GM18517 (cell line): Measurements from ENCODE around the gene PTPN7.
"Not testable (repeated sequence)": the region's sequence is repeated elsewhere in the genome, so short reads cannot be mapped to it uniquely, and the experiment has no call there.

Experiments used
- ATAC-seq: cut with Tn5 transposase; IDR thresholded peaks from one replicate; pipeline ENCODE4 v1.9.1; 2021; ENCODE audit warnings: mild to moderate bottlenecking, moderate library complexity; ENCODE audit not compliant: unreplicated experiment

PTPN7 gene

GRCh38 chr1:202189918-202190715 is 29.7 kb upstream of the PTPN7 start:
- ATAC-seq = no peak

GRCh38 chr1:202189001-202189790 is 28.8 kb upstream of the PTPN7 start:
- no peak for ATAC-seq

GRCh38 chr1:202187697-202188407 is 27.4 kb upstream of the PTPN7 start:
- no peak for ATAC-seq

GRCh38 chr1:202187041-202187671 is 26.8 kb upstream of the PTPN7 start:
- no peak for ATAC-seq

GRCh38 chr1:202186327-202186726 is 25.9 kb upstream of the PTPN7 start:
- ATAC-seq = no peak

- no peak for ATAC-seq
These were observed 24.5 kb upstream of the PTPN7 start for GRCh38 chr1:202184750-202185460.

- no peak for ATAC-seq
These were observed 21.9 kb upstream of the PTPN7 start for GRCh38 chr1:202182040-202182877.

- ATAC-seq = no peak
These were observed 21.2 kb upstream of the PTPN7 start for GRCh38 chr1:202181586-202181985.

GRCh38 chr1:202180751-202181139 is 20.3 kb upstream of the PTPN7 start:
- not testable (repeated sequence) for ATAC-seq

GRCh38 chr1:202179828-202180750 is 19.7 kb upstream of the PTPN7 start:
- no peak for ATAC-seq

GRCh38 chr1:202176949-202177927 is 16.8 kb upstream of the PTPN7 start:
- no peak for ATAC-seq

- ATAC-seq = no peak
These were observed 13.6 kb upstream of the PTPN7 start for GRCh38 chr1:202173993-202174392.

GRCh38 chr1:202172015-202172355 is 11.6 kb upstream of the PTPN7 start:
- no peak for ATAC-seq

- ATAC-seq = no peak
These were observed 11.1 kb upstream of the PTPN7 start for GRCh38 chr1:202171292-202172014.

GRCh38 chr1:202170726-202171125 is 10.3 kb upstream of the PTPN7 start:
- ATAC-seq = no peak

- ATAC-seq = no peak
These were observed 8.5 kb upstream of the PTPN7 start for GRCh38 chr1:202168861-202169260.
